H1 (cell line): ENCODE measurements around the gene NLGN4X. TPM values are rescaled to one million over a fixed set of nuclear protein-coding genes. Genes with fewer than 3 reads are reported as not detected.

Experiments
- CTCF ChIA-PET: fragments of 300-600 bp; sonication (Branson Sonifier 250); formaldehyde crosslinking; loops from one replicate; lab custom pipeline; 2021; ENCODE audit not compliant: partially characterized antibody; lab: Charles Lee
- POLR2A ChIA-PET: fragments of 300-600 bp; sonication (Branson Sonifier 250); formaldehyde crosslinking; loops from one replicate; lab custom pipeline; 2021; ENCODE audit warnings: inconsistent platforms; ENCODE audit not compliant: partially characterized antibody; lab: Charles Lee
- DNase-seq, 2 experiments: peaks; one replicate each; pipeline versions ENCODE4 v3.0.0 to v3.0.0-alpha.2; 2010 to 2022; ENCODE audit warnings: low spot score in 2 of 2, low read depth in 1 of 2, mixed read lengths in 1 of 2
- FAIRE-seq: peaks from 2 replicates; lab custom pipeline; 2011; peaks lifted over from hg19 to GRCh38; lab: Jason Lieb, UNC
- H2AFZ ChIP-seq: 2 replicates; pipeline ENCODE4 v1.8.1; 2012; ENCODE audit warnings: low read length, inconsistent platforms
- H2AK5ac ChIP-seq: 2 replicates; pipeline ENCODE4 v1.6.1; 2013; ENCODE audit warnings: low read depth, low read length
- H2BK120ac ChIP-seq: replicated peaks from 2 replicates; pipeline ENCODE3; 2013; ENCODE audit warnings: low read depth, low read length, inconsistent platforms
- H2BK12ac ChIP-seq: 2 replicates; pipeline ENCODE4 v1.6.1; 2013; ENCODE audit warnings: low read depth, low read length
- H2BK15ac ChIP-seq: 2 replicates; pipeline ENCODE4 v1.6.1; 2013; ENCODE audit warnings: low read length
- H2BK20ac ChIP-seq: 2 replicates; pipeline ENCODE4 v1.6.1; 2013; ENCODE audit warnings: low read length
- H2BK5ac ChIP-seq: 2 replicates; pipeline ENCODE4 v1.6.1; 2013; ENCODE audit warnings: low read depth, low read length
- H3K14ac ChIP-seq: 2 replicates; pipeline ENCODE4 v1.6.1; 2013; ENCODE audit warnings: inconsistent platforms; ENCODE audit not compliant: insufficient read length
- H3K18ac ChIP-seq: 2 replicates; pipeline ENCODE4 v1.6.1; 2013; ENCODE audit warnings: low read length; ENCODE audit errors: extremely low read depth
- H3K23ac ChIP-seq: 2 replicates; pipeline ENCODE4 v1.6.1; 2013; ENCODE audit warnings: inconsistent platforms; ENCODE audit not compliant: insufficient read length
- H3K23me2 ChIP-seq: 2 replicates; pipeline ENCODE4 v1.6.1; 2013; ENCODE audit warnings: low read depth, low read length
- H3K27ac ChIP-seq: 2 replicates; pipeline ENCODE4 v1.6.1; 2011; ENCODE audit warnings: low read depth, low read length, inconsistent platforms
- H3K27me3 ChIP-seq, 4 experiments: replicated peaks in 1 of 4; 1 replicate in 1 of 4; 2 replicates in 3 of 4; pipeline versions ENCODE4 v1.6.1 to v1.8.1; 2011 to 2013; ENCODE audit warnings: low read length in 3 of 4, mild to moderate bottlenecking in 3 of 4, inconsistent platforms in 2 of 4, mixed read lengths in 2 of 4, moderate library complexity in 1 of 4; ENCODE audit not compliant: control insufficient read depth in 3 of 4, insufficient read depth in 3 of 4; ENCODE audit errors: extremely low read depth in 1 of 4
- H3K36me3 ChIP-seq, 4 experiments: 2 replicates each; pipeline versions ENCODE4 v1.6.1 to v1.8.1; 2011 to 2013; ENCODE audit warnings: mild to moderate bottlenecking in 4 of 4, low read length in 3 of 4, moderate library complexity in 2 of 4, control low read depth in 1 of 4, inconsistent platforms in 1 of 4; ENCODE audit not compliant: insufficient read depth in 4 of 4, control insufficient read depth in 2 of 4
- H3K4ac ChIP-seq: replicated peaks from 2 replicates; pipeline ENCODE3; 2013; ENCODE audit warnings: low read length, low read depth, mixed read lengths, inconsistent platforms; ENCODE audit not compliant: insufficient read length
- H3K4me1 ChIP-seq, 4 experiments: replicated peaks in 1 of 4; 1 replicate in 1 of 4; 2 replicates in 3 of 4; pipeline versions ENCODE4 v1.6.1 to v1.8.1; 2011 to 2013; ENCODE audit warnings: low read length in 3 of 4, inconsistent platforms in 2 of 4, mixed read lengths in 1 of 4; ENCODE audit not compliant: insufficient read depth in 4 of 4, control insufficient read depth in 3 of 4
- H3K4me2 ChIP-seq, 2 experiments: 2 replicates each; pipeline versions ENCODE4 v1.6.1 to v1.8.1; 2011 to 2013; ENCODE audit warnings: low read depth in 2 of 2, low read length in 2 of 2, control low read depth in 1 of 2, inconsistent platforms in 1 of 2, mild to moderate bottlenecking in 1 of 2; ENCODE audit not compliant: insufficient read depth in 1 of 2
- H3K4me3 ChIP-seq, 4 experiments: fragments of 200-600, 300-600 bp in 1 of 4; sonication (generic), shearing (Covaris generic), sonication (Bioruptor Twin) in 1 of 4; 2 replicates each; pipeline versions ENCODE4 v1.5.1 to v1.8.1; 2011 to 2016; ENCODE audit warnings: low read length in 4 of 4, low read depth in 3 of 4, control low read depth in 2 of 4, inconsistent platforms in 2 of 4, mild to moderate bottlenecking in 2 of 4, mixed read lengths in 1 of 4, moderate library complexity in 1 of 4; ENCODE audit not compliant: insufficient read depth in 2 of 4; ENCODE audit errors: extremely low read depth in 1 of 4
- H3K56ac ChIP-seq: replicated peaks from 2 replicates; pipeline ENCODE3; 2013; ENCODE audit warnings: low read depth, mild to moderate bottlenecking, mixed read lengths, low read length, inconsistent platforms; ENCODE audit not compliant: insufficient read length
- H3K79me1 ChIP-seq: 2 replicates; pipeline ENCODE4 v1.6.1; 2013; ENCODE audit warnings: low read depth, low read length, control low read depth
- H3K79me2 ChIP-seq, 2 experiments: 2 replicates each; pipeline versions ENCODE4 v1.6.1 to v1.8.1; 2012 to 2013; ENCODE audit warnings: low read length in 2 of 2, mild to moderate bottlenecking in 2 of 2, inconsistent platforms in 1 of 2; ENCODE audit not compliant: insufficient read depth in 2 of 2, control insufficient read depth in 1 of 2
- H3K9ac ChIP-seq, 4 experiments: replicated peaks in 1 of 4; 1 replicate in 1 of 4; 2 replicates in 3 of 4; pipeline versions ENCODE4 v1.6.1 to v1.8.1; 2011 to 2013; ENCODE audit warnings: low read depth in 3 of 4, low read length in 3 of 4, control low read depth in 2 of 4, mild to moderate bottlenecking in 2 of 4, moderate library complexity in 2 of 4, inconsistent platforms in 1 of 4; ENCODE audit errors: extremely low read depth in 1 of 4
- H3K9me3 ChIP-seq, 2 experiments: 2 replicates each; pipeline versions ENCODE4 v1.6.1 to v1.8.1; 2012 to 2013; ENCODE audit warnings: mild to moderate bottlenecking in 2 of 2, moderate library complexity in 2 of 2, control low read depth in 1 of 2, inconsistent platforms in 1 of 2, low read depth in 1 of 2, low read length in 1 of 2, mixed read lengths in 1 of 2; ENCODE audit not compliant: insufficient read depth in 2 of 2
- H4K20me1 ChIP-seq, 2 experiments: replicated peaks in 1 of 2; 2 replicates each; pipeline versions ENCODE3 to v1.8.1; 2011 to 2013; ENCODE audit warnings: inconsistent platforms in 2 of 2, low read length in 2 of 2, mild to moderate bottlenecking in 1 of 2; ENCODE audit not compliant: insufficient read depth in 2 of 2, control insufficient read depth in 1 of 2
- H4K5ac ChIP-seq: 2 replicates; pipeline ENCODE4 v1.6.1; 2013; ENCODE audit warnings: low read length, low read depth, mixed read lengths, inconsistent platforms; ENCODE audit not compliant: insufficient read length
- H4K8ac ChIP-seq: 2 replicates; pipeline ENCODE4 v1.8.0; 2013; ENCODE audit warnings: mild to moderate bottlenecking, moderate library complexity, low read length, inconsistent platforms; ENCODE audit not compliant: insufficient read depth; ENCODE audit errors: extremely low read depth
- H4K91ac ChIP-seq: replicated peaks from 2 replicates; pipeline ENCODE3; 2013; ENCODE audit warnings: low read length, mixed read lengths, inconsistent platforms; ENCODE audit not compliant: insufficient read length
- CBX5 ChIP-seq: fragments of 300-800, 300-1000 bp; sonication (generic); IDR thresholded peaks from 2 replicates; pipeline ENCODE4 v1.7.1; 2016; ENCODE audit warnings: antibody characterized with exemption, low read length, low read depth
- KDM1A ChIP-seq: fragments of 200-600, 300-600 bp; sonication (generic); IDR thresholded peaks from 2 replicates; pipeline ENCODE4 v1.7.1; 2016; ENCODE audit warnings: mild to moderate bottlenecking, low read length, borderline replicate concordance
- MAX ChIP-seq: IDR thresholded peaks from 2 replicates; pipeline ENCODE4 v1.6.1; 2012; ENCODE audit warnings: inconsistent platforms
- SIRT6 ChIP-seq: IDR thresholded peaks from one replicate; pipeline ENCODE4 v1.7.1; 2012; ENCODE audit warnings: low read length, inconsistent platforms
- WGBS, 2 experiments: shearing (Covaris generic) in 1 of 2; methylation state at CpG; one replicate each; pipeline versions ENCODE4 v1.1.6 to v1.1.7; 2013 to 2015; ENCODE audit warnings: low lambda C conversion rate in 2 of 2, mixed read lengths in 2 of 2, inconsistent platforms in 1 of 2, low coverage in 1 of 2, missing lambda C conversion rate in 1 of 2; ENCODE audit not compliant: insufficient replicate concordance in 2 of 2, insufficient coverage in 1 of 2, insufficient read length in 1 of 2; ENCODE audit errors: extremely low coverage in 1 of 2, missing lambda C conversion rate in 1 of 2; 5-methylcytosine and 5-hydroxymethylcytosine counted together
- polyA plus RNA-seq, 7 experiments: library from polyadenylated mRNA; depleted of rRNA in 3 of 7; stranded (reverse) in 5 of 7; unstranded in 2 of 7; fragments of >200 nt in 5 of 7; fragments of 200-250 nt in 2 of 7; gene quantifications; 1 replicate in 5 of 7; 2 replicates in 1 of 7; 4 replicates in 1 of 7; pipeline versions ENCODE4 v1.2.1 to v1.2.3, GENCODE V29; 2011 to 2013; ENCODE audit warnings: missing spikeins in 2 of 7, mixed read lengths in 2 of 7
- total RNA-seq: library from RNA; stranded (reverse); fragmentation: NEBNext Ultra II Directional; extraction: Animal tissue kit (Norgen Biotek cat#: 25700); gene quantifications from 2 replicates; pipeline ENCODE4 v1.2.1, GENCODE V29; 2021

The NLGN4X gene
- total and polyA plus RNA-seq, 2 of the 8 experiments (the other 6 are each of a cell fraction or from before 2014, with no cell fraction given), result 104 to 124 TPM

GRCh38 chrX:6187256-6187655 lies 41.4 kb downstream of the NLGN4X start:
- H3K56ac ChIP-seq, result no peak overlapping the region
- no peak overlapping the region for H2BK12ac ChIP-seq
- no peak overlapping the region for H3K18ac ChIP-seq
- H3K27me3 ChIP-seq, result no peaks in the 10 kb centered on the region
- peaks cover 0 to 8% (median 2%) of the 10 kb centered on the region in 4 experiments; a peak in 2 of 8 replicates for H3K36me3 ChIP-seq
- H2BK120ac ChIP-seq, result no peak overlapping the region
- no peak overlapping the region for H3K4ac ChIP-seq
- no peak overlapping the region for H2BK5ac ChIP-seq
- H2AK5ac ChIP-seq, result no peak overlapping the region
- ChIA-PET CTCF (no interaction called here), POLR2A (no interaction called here)
- FAIRE-seq (no peak), DNase-seq (no peak)
- 97% methylated on average over 7 of the region's 28 CpGs; no CpG with 5 or more reads in 1 of the 2 experiments for WGBS, 2 experiments
- H3K79me2 ChIP-seq, result peaks cover 3 to 96% of the 10 kb centered on the region in 2 experiments; a peak in 3 of 4 replicates
- no peaks in the 10 kb centered on the region for H3K9me3 ChIP-seq
- TF ChIP-seq CBX5, result no peak
- TF ChIP-seq MAX, result no peak
- no peak for TF ChIP-seq KDM1A
- no peak for TF ChIP-seq SIRT6
- H3K79me1 ChIP-seq, result peaks cover 4% of the 10 kb centered on the region; the same call in 1 of the 2 replicates
- H3K4me1 ChIP-seq, result 0 out of 7 replicates have a peak, but pooled peaks cover 0 to 2% (median 0%) of the 10 kb centered on the region in 4 experiments
- H4K20me1 ChIP-seq, result peaks cover under 1 to 3% of the 10 kb centered on the region in 2 experiments
- H3K4me2 ChIP-seq, result no peak overlapping the region
- H3K23ac ChIP-seq, result no peak overlapping the region
- H4K8ac ChIP-seq, result no peak overlapping the region
- H3K9ac ChIP-seq, result no peak overlapping the region
- no peaks in the 10 kb centered on the region for H3K23me2 ChIP-seq
- H4K5ac ChIP-seq, result no peak overlapping the region
- no peak overlapping the region for H2BK15ac ChIP-seq
- no peak overlapping the region for H3K27ac ChIP-seq
- no peak overlapping the region for H4K91ac ChIP-seq
- no peak overlapping the region for H3K14ac ChIP-seq
- no peak overlapping the region for H2AFZ ChIP-seq
- no peak overlapping the region for H2BK20ac ChIP-seq
- H3K4me3 ChIP-seq, result no peak overlapping the region
